GM12878 (cell line): Measurements from ENCODE around the gene CDCA3. TPM values are rescaled to one million over a fixed set of nuclear protein-coding genes. Genes with fewer than 3 reads are reported as not detected.

ENCODE experiments used
- ATAC-seq: fragments of 200-7000 bp; cut with Tn5 transposase; 3 replicates; pipeline ENCODE4 v1.9.1; 2020; ENCODE audit warnings: mild to moderate bottlenecking, moderate library complexity
- BruUV-seq: library from RNA; stranded (reverse); fragments of 400-500 nt; replicated peaks from 2 replicates; lab custom pipeline; 2021; lab: Mats Ljungman, UMichigan
- CTCF ChIA-PET: fragments of 300-600 bp; sonication (Branson Sonifier 250); formaldehyde crosslinking; extraction: SDS; loops from one replicate; lab custom pipeline; 2021; ENCODE audit warnings: inconsistent platforms; lab: Yijun Ruan, JAX
- POLR2A ChIA-PET: fragments of 350-600 bp; formaldehyde crosslinking; extraction: SDS; loops from one replicate; lab custom pipeline; 2021; ENCODE audit warnings: inconsistent platforms; lab: Charles Lee
- RAD21 ChIA-PET: fragments of 300-600 bp; sonication (Branson Sonifier 250); formaldehyde crosslinking; loops from one replicate; lab custom pipeline; 2023; ENCODE audit warnings: antibody characterized with exemption; ENCODE audit not compliant: unreplicated experiment; lab: Charles Lee
- SMC1A ChIA-PET: fragments of 300-600 bp; sonication (Branson Sonifier 250); formaldehyde crosslinking; loops from one replicate; lab custom pipeline; 2023; ENCODE audit not compliant: unreplicated experiment, uncharacterized antibody; lab: Charles Lee
- DNase-seq: peaks from one replicate; pipeline ENCODE4 v3.0.0-alpha.2; 2011; ENCODE audit warnings: low read depth, low spot score
- FAIRE-seq: peaks from 3 replicates; lab custom pipeline; 2011; peaks lifted over from hg19 to GRCh38; lab: Jason Lieb, UNC
- H2AFZ ChIP-seq: 2 replicates; pipeline ENCODE4 v1.6.0; 2011; ENCODE audit warnings: low read depth, low read length, control low read depth; ENCODE audit not compliant: control insufficient read depth
- H3K27ac ChIP-seq: 2 replicates; pipeline ENCODE4 v1.5.1; 2011; ENCODE audit warnings: control low read depth; ENCODE audit not compliant: control insufficient read depth, insufficient read depth
- H3K27me3 ChIP-seq, 2 experiments: replicated peaks in 1 of 2; 2 replicates each; pipeline versions ENCODE4 v1.6.0 to v1.6.1; 2011; ENCODE audit warnings: low read length in 1 of 2; ENCODE audit not compliant: control insufficient read depth in 2 of 2, insufficient read depth in 2 of 2
- H3K36me3 ChIP-seq, 2 experiments: 2 replicates each; pipeline ENCODE4 v1.5.1; 2011; ENCODE audit warnings: low read length in 1 of 2; ENCODE audit not compliant: control insufficient read depth in 2 of 2, insufficient read depth in 2 of 2
- H3K4me1 ChIP-seq: 2 replicates; pipeline ENCODE4 v1.6.1; 2011; ENCODE audit warnings: mild to moderate bottlenecking, low read length, moderate library complexity, mixed read lengths; ENCODE audit not compliant: control insufficient read depth, insufficient read depth
- H3K4me2 ChIP-seq: 2 replicates; pipeline ENCODE4 v1.6.0; 2011; ENCODE audit warnings: control low read depth; ENCODE audit not compliant: control insufficient read depth, insufficient read depth
- H3K4me3 ChIP-seq: fragments of 200-600 bp; sonication (generic); 2 replicates; pipeline ENCODE4 v1.5.1; 2016
- H3K79me2 ChIP-seq: 2 replicates; pipeline ENCODE4 v1.6.0; 2011; ENCODE audit warnings: low read length; ENCODE audit not compliant: control insufficient read depth, insufficient read depth
- H3K9ac ChIP-seq: 2 replicates; pipeline ENCODE4 v1.8.0; 2011; ENCODE audit warnings: low read length, control low read depth, mixed read lengths; ENCODE audit not compliant: control insufficient read depth, insufficient read depth
- H3K9me3 ChIP-seq: replicated peaks from 3 replicates; pipeline ENCODE4 v1.5.1; 2011; ENCODE audit warnings: mild to moderate bottlenecking, low read length; ENCODE audit not compliant: control insufficient read depth, insufficient read depth
- H4K20me1 ChIP-seq: 2 replicates; pipeline ENCODE4 v1.6.0; 2011; ENCODE audit not compliant: control insufficient read depth, insufficient read depth
- BMI1 ChIP-seq: fragments of 450-650 bp; IDR thresholded peaks from 2 replicates; pipeline ENCODE4 v1.6.1; 2016; ENCODE audit warnings: mild to moderate bottlenecking, moderate library complexity, borderline replicate concordance
- CBFB ChIP-seq: IDR thresholded peaks from 2 replicates; pipeline ENCODE4 v1.6.1; 2016; ENCODE audit warnings: antibody characterized with exemption, low read depth
- CREM ChIP-seq: IDR thresholded peaks from 2 replicates; pipeline ENCODE4 v1.6.1; 2014; ENCODE audit warnings: antibody characterized with exemption, low read depth
- E2F8 ChIP-seq: fragments of 450-650 bp; IDR thresholded peaks from 2 replicates; pipeline ENCODE4 v1.6.1; 2018; ENCODE audit warnings: mild to moderate bottlenecking, low read depth, moderate library complexity; ENCODE audit not compliant: partially characterized antibody
- ETV6 ChIP-seq, 2 experiments: fragments of 450-650 bp in 1 of 2; IDR thresholded peaks in 1 of 2; conservative IDR thresholded peaks in 1 of 2; 2 replicates each; pipeline ENCODE4 v1.6.1; 2014; ENCODE audit warnings: antibody characterized with exemption in 1 of 2, borderline replicate concordance in 1 of 2, low read depth in 1 of 2, mild to moderate bottlenecking in 1 of 2, moderate library complexity in 1 of 2
- IRF5 ChIP-seq: fragments of 450-650 bp; IDR thresholded peaks from 2 replicates; pipeline ENCODE4 v1.6.1; 2017; ENCODE audit warnings: borderline replicate concordance
- NFYB ChIP-seq: IDR thresholded peaks from 2 replicates; pipeline ENCODE4 v1.6.1; 2011; ENCODE audit warnings: low read depth, mild to moderate bottlenecking, low read length, improper control_type of control experiment, moderate library complexity; ENCODE audit not compliant: insufficient read depth
- REST ChIP-seq: IDR thresholded peaks from 2 replicates; pipeline ENCODE4 v1.6.1; 2012; ENCODE audit warnings: mild to moderate bottlenecking, low read depth, low read length
- SMAD5 ChIP-seq: IDR thresholded peaks from 2 replicates; pipeline ENCODE4 v1.6.1; 2016; ENCODE audit warnings: antibody characterized with exemption, low read depth
- SRF ChIP-seq, 2 experiments: IDR thresholded peaks; 2 replicates each; pipeline ENCODE4 v1.6.1; 2011; ENCODE audit warnings: low read depth in 2 of 2, low read length in 2 of 2, mild to moderate bottlenecking in 1 of 2, moderate library complexity in 1 of 2
- TCF3 ChIP-seq: IDR thresholded peaks from 2 replicates; pipeline ENCODE4 v1.6.1; 2012; ENCODE audit warnings: low read depth, mild to moderate bottlenecking, low read length, borderline replicate concordance; ENCODE audit not compliant: insufficient read depth
- TCF7 ChIP-seq: IDR thresholded peaks from 2 replicates; pipeline ENCODE4 v1.6.1; 2014; ENCODE audit warnings: antibody characterized with exemption, borderline replicate concordance
- USF1 ChIP-seq: IDR thresholded peaks from 2 replicates; pipeline ENCODE4 v1.6.1; 2011; ENCODE audit warnings: borderline replicate concordance, low read depth, mild to moderate bottlenecking, moderate library complexity, mixed read lengths, low read length; ENCODE audit not compliant: insufficient read depth; ENCODE audit errors: extremely low read length
- WRNIP1 ChIP-seq: IDR thresholded peaks from 2 replicates; pipeline ENCODE4 v1.6.1; 2011; ENCODE audit warnings: low read depth, low read length, improper control_type of control experiment, borderline replicate concordance
- WGBS: methylation state at CpG from one replicate; pipeline ENCODE4 v1.1.6; 2016; ENCODE audit warnings: low lambda C conversion rate; ENCODE audit not compliant: insufficient replicate concordance, insufficient coverage; ENCODE audit errors: missing lambda C conversion rate; 5-methylcytosine and 5-hydroxymethylcytosine counted together
- in situ Hi-C: fragments of 300-500 bp; cut with MboI; formaldehyde crosslinking; loops from 9 replicates; pipeline ENCODE4 v1.14.3; 2018; ENCODE audit warnings: mixed read lengths
- intact Hi-C: fragments of 100-400 bp; cut with micrococcal nuclease; formaldehyde crosslinking; loops from one replicate; pipeline ENCODE4 v1.14.2; 2022; ENCODE audit not compliant: unreplicated experiment
- polyA plus RNA-seq, 11 experiments: library from polyadenylated mRNA; depleted of rRNA in 4 of 11; unstranded in 6 of 11; stranded (reverse) in 5 of 11; fragments of >200 nt; fragmentation: Nextera tagmentation in 4 of 11; fragmentation: Illumina TruSeq in 1 of 11; extraction: Ambion mirVana in 4 of 11; extraction: Trizol in 1 of 11; gene quantifications; 1 replicate in 1 of 11; 2 replicates in 10 of 11; pipeline versions ENCODE4 v1.2.1 to v1.2.3, GENCODE V29; 2011 to 2016; ENCODE audit warnings: inconsistent platforms in 2 of 11, missing spikeins in 2 of 11, low read depth in 1 of 11
- total RNA-seq, 4 experiments: library from RNA; depleted of rRNA in 3 of 4; stranded (reverse); fragments of >200 nt in 3 of 4; fragmentation: Illumina TruSeq in 1 of 4; extraction: Trizol in 1 of 4; gene quantifications; 2 replicates each; pipeline versions ENCODE4 v1.2.1 to v1.2.3, GENCODE V29; 2013 to 2021

The CDCA3 gene
- total and polyA plus RNA-seq, 10 of the 15 experiments (the other 5 are each of a cell fraction or from before 2014, with no cell fraction given): 34.5 to 148 (median 97.4) TPM

GRCh38 chr12:6831450-6831995 is 19.6 kb downstream of the CDCA3 start:
- FAIRE-seq (no peak), DNase-seq (no peak), ATAC-seq (no peak)
- H3K79me2 ChIP-seq: no peaks in the 10 kb centered on the region
- H2AFZ ChIP-seq: no peak overlapping the region
- H3K9me3 ChIP-seq: no peaks in the 10 kb centered on the region
- ChIA-PET CTCF (interaction anchor here (2.2 to 6.8 kb wide), 3 partner anchors 19 to 79 kb away, joined by 14 to 72 read pairs (median 43); partner anchors contain the start of genes CDCA3, MLF2 and USP5), RAD21 (interaction anchor here (0.6 to 3.0 kb wide), 2 partner anchors 78 to 91 kb away, joined by 3 to 14 read pairs; partner anchors contain the start of gene MLF2), SMC1A (interaction anchor here (0.7 to 5.8 kb wide), 2 partner anchors 13 to 78 kb away, joined by 3 to 35 read pairs; partner anchors contain the start of gene MLF2), POLR2A (no interaction called here)
- H3K4me1 ChIP-seq: peaks cover 4% of the 10 kb centered on the region
- H3K36me3 ChIP-seq: no peaks in the 10 kb centered on the region
- peaks cover 17 to 20% of the 10 kb centered on the region in 2 experiments for H3K27me3 ChIP-seq
- no peak overlapping the region for H3K4me2 ChIP-seq
- no peak overlapping the region for H3K9ac ChIP-seq
- in situ Hi-C loops: no loop called here
- no peak overlapping the region for H3K4me3 ChIP-seq
- no peaks in the 10 kb centered on the region for H4K20me1 ChIP-seq
- no peak overlapping the region for H3K27ac ChIP-seq
- WGBS: 46% methylated on average over 12 of the region's 12 CpGs
- intact Hi-C loops: no loop called here
- no TSS peak for BruUV-seq
- no peak for TF ChIP-seq TCF3
- TF ChIP-seq TCF7: no peak
- no peak for TF ChIP-seq NFYB
- no peak for TF ChIP-seq SMAD5
- TF ChIP-seq WRNIP1: no peak
- TF ChIP-seq IRF5: no peak
- no peak for TF ChIP-seq USF1
- TF ChIP-seq CREM: no peak
- TF ChIP-seq CBFB: no peak
- TF ChIP-seq BMI1: no peak
- TF ChIP-seq E2F8: no peak
- no peak for TF ChIP-seq ETV6 (conservative IDR thresholded peaks at IDR 0.05 in 1 of 2, IDR thresholded peaks at IDR 0.05 in 1 of 2; ENCODE audit: borderline replicate concordance in 1 of 2, low read depth in 1 of 2)
- no peak for TF ChIP-seq REST
- no peak for TF ChIP-seq SRF (IDR thresholded peaks at IDR 0.05; ENCODE audit: low read depth in 2 of 2, low read length in 2 of 2)
